ENCODE measurements around the gene CNOT6. TPM values are rescaled to one million over a fixed set of nuclear protein-coding genes. Genes with fewer than 3 reads are reported as not detected.
"Not testable (repeated sequence)": the region's sequence is repeated elsewhere in the genome, so short reads cannot be mapped to it uniquely, and the experiment has no call there.

The CNOT6 gene
- total RNA-seq, 1 donor from 2014 or later = 38.5 TPM

DNA sequence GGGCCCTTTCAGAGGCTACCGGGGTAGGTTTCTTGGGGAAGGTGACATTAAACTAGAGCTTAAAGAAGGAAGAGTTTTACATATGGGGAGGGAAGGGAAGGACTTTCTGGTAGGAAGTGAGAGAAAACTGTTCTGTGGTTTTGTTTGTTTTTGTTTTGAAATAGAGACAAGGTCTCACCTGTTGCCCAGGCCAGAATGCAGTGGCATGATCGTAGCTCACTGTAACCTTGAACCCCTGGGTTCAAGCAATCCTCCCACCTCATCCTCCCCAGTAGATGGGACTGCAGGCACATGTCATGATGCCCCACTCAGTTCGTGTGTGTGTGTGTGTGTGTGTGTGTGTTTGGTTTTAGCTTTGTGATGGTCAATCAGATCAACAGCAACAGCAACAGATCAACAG lies 37.4 kb upstream of the CNOT6 start:
- Mint-ChIP-seq H3K27me3 (ENCODE audit: insufficient read depth, low read depth) (peaks cover 4% of the 10 kb centered on the region), H3K4me1 (no peaks in the 10 kb centered on the region), H3K9me3 (peaks cover 21% of the 10 kb centered on the region), H3K4me3 (no peak overlapping the region), H3K27ac (no peak overlapping the region), H3K36me3 (no peaks in the 10 kb centered on the region)
- TF ChIP-seq, protein P1, sequence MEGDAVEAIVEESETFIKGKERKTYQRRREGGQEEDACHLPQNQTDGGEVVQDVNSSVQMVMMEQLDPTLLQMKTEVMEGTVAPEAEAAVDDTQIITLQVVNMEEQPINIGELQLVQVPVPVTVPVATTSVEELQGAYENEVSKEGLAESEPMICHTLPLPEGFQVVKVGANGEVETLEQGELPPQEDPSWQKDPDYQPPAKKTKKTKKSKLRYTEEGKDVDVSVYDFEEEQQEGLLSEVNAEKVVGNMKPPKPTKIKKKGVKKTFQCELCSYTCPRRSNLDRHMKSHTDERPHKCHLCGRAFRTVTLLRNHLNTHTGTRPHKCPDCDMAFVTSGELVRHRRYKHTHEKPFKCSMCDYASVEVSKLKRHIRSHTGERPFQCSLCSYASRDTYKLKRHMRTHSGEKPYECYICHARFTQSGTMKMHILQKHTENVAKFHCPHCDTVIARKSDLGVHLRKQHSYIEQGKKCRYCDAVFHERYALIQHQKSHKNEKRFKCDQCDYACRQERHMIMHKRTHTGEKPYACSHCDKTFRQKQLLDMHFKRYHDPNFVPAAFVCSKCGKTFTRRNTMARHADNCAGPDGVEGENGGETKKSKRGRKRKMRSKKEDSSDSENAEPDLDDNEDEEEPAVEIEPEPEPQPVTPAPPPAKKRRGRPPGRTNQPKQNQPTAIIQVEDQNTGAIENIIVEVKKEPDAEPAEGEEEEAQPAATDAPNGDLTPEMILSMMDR (IDR thresholded peaks at IDR 0.05) = no peak
- no peaks in the 10 kb centered on the region for H3K4me1 ChIP-seq
- H3K27ac ChIP-seq = no peak overlapping the region
- H3K79me2 ChIP-seq (ENCODE audit: low read depth) = no peaks in the 10 kb centered on the region
- no peaks in the 10 kb centered on the region for H4K20me1 ChIP-seq (ENCODE audit: low read depth)
- H3K4me3 ChIP-seq = no peak overlapping the region
- H3K27me3 ChIP-seq = no peaks in the 10 kb centered on the region
- H3K9ac ChIP-seq = no peak overlapping the region
- DNase-seq (ENCODE audit: low spot score) = no peak
- H3K4me2 ChIP-seq = no peak overlapping the region
- no peaks in the 10 kb centered on the region for H3K9me3 ChIP-seq (ENCODE audit: low read depth)
- H2AFZ ChIP-seq (replicated peaks) = no peak overlapping the region
- H3F3A ChIP-seq (ENCODE audit: low read depth) = no peaks in the 10 kb centered on the region
- H3K36me3 ChIP-seq = no peaks in the 10 kb centered on the region

DNA sequence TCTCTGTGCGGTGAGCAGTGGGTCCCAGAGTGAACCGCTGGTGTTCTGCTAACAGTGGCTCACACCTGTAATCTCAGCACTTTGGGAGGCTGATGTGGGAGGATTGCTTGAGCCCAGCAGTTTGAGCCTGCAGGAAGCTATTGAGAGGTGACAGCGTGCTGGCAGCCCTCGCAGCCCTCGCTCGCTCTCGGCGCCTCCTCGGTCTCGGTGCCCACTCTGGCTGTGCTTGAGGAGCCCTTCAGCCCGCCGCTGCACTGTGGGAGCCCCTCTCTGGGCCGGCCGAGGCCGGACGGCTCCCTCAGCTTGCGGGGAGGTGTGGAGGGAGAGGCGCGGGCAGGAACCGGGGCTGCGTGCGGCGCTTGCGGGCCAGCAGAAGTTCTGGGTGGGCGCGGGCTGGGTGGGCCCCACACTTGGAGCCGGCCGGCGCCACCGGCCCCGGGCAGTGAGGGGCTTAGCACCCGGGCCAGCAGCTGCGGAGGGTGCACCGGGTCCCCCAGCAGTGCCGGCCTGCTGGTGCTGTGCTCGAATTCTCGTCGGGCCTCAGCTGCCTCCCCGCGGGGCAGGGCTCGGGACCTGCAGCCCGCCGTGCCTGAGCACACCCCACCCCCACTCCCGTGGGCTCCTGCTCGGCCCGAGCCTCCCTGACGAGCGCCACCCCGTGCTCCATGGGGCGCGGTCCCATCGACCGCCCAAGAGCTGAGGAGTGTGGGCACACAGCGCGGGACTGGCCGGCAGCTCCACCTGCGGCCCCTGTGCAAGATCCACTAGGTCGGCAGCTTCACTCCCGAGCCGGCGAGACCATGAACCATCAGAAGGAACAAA lies 35.1 kb upstream of the CNOT6 start:
- H3K4me3 Mint-ChIP-seq; H3K27ac ChIP-seq; H3K79me2 ChIP-seq (ENCODE audit: low read depth); H3F3A ChIP-seq (ENCODE audit: low read depth); H3K9ac ChIP-seq; H2AFZ ChIP-seq (replicated peaks); H3K4me2 ChIP-seq; H3K9me3 ChIP-seq (ENCODE audit: low read depth); H3K27me3 ChIP-seq; H3K4me1 Mint-ChIP-seq; H3K36me3 Mint-ChIP-seq; H4K20me1 ChIP-seq (ENCODE audit: low read depth); H3K27me3 Mint-ChIP-seq (ENCODE audit: insufficient read depth, low read depth); H3K4me1 ChIP-seq; H3K36me3 ChIP-seq; DNase-seq (ENCODE audit: low spot score); H3K4me3 ChIP-seq; H3K27ac Mint-ChIP-seq: not testable (repeated sequence)
- peaks cover 23% of the 10 kb centered on the region for H3K9me3 Mint-ChIP-seq

DNA sequence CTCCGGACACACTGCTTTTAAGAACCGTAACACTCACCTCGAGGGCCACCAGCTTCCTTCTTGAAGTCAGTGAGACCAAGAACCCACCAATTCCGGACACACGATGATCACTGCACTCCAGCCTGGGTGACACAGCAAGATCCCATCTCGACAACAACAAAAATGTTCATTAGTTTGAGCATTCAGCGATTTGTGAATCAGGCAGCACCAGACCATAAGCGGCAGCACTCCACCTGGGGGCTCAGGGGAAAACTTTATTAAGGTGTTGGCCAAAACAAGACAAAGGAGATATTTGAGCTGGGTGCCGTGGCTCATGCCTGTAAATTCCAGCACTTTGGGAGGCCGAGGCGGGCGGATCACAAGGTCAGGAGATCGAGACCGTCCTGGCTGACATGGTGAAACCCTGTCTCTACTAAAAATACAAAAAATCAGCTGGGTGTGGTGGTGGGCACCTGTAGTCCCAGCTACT lies 34.5 kb upstream of the CNOT6 start:
- H3K4me2 ChIP-seq; H3K27me3 ChIP-seq; H3K27ac ChIP-seq; H3K4me3 ChIP-seq; DNase-seq (ENCODE audit: low spot score); H3K9ac ChIP-seq; H3F3A ChIP-seq (ENCODE audit: low read depth); H3K4me1 ChIP-seq; H3K4me1 Mint-ChIP-seq; H3K27me3 Mint-ChIP-seq (ENCODE audit: insufficient read depth, low read depth); H3K4me3 Mint-ChIP-seq; H3K36me3 Mint-ChIP-seq; H2AFZ ChIP-seq (replicated peaks); H4K20me1 ChIP-seq (ENCODE audit: low read depth); H3K9me3 ChIP-seq (ENCODE audit: low read depth); H3K36me3 ChIP-seq; H3K79me2 ChIP-seq (ENCODE audit: low read depth): not testable (repeated sequence)
- Mint-ChIP-seq H3K27ac (peak overlapping the region; percentile 53), H3K9me3 (peaks cover 23% of the 10 kb centered on the region)

DNA sequence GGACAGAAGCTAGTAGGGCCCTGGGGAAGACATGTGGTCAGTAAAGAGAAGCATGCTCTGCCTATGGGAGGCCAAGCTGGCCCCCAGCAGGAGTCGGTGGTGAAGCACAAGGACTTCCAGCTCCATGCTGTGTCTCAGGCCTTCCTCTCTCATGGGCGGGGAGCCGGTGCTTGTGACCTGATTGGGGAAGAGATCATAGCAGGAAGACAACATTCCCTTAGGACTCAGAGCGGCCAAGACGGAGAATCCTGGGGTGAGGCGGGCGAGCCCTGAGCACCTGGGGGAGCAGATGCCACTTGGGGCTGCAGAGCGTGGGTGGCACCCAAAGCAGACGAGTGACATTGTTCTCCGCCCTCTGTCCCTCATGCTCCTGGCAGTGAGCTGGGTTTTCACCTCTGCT lies 33.3 kb upstream of the CNOT6 start:
- Histone ChIP-seq H3K79me2 (ENCODE audit: low read depth) (no peaks in the 10 kb centered on the region), H3K4me2 (no peak overlapping the region), H3F3A (ENCODE audit: low read depth) (no peaks in the 10 kb centered on the region), H3K36me3 (no peaks in the 10 kb centered on the region), H4K20me1 (ENCODE audit: low read depth) (no peaks in the 10 kb centered on the region), H3K4me1 (no peaks in the 10 kb centered on the region), H3K9me3 (ENCODE audit: low read depth) (no peaks in the 10 kb centered on the region), H3K4me3 (no peak overlapping the region), H2AFZ (replicated peaks) (no peak overlapping the region), H3K27ac (no peak overlapping the region), H3K27me3 (no peaks in the 10 kb centered on the region), H3K9ac (no peak overlapping the region)
- Mint-ChIP-seq H3K27me3 (ENCODE audit: insufficient read depth, low read depth) (peaks cover 8% of the 10 kb centered on the region), H3K9me3 (peaks cover 23% of the 10 kb centered on the region), H3K27ac (peak overlapping the region; percentile 88), H3K36me3 (no peaks in the 10 kb centered on the region), H3K4me1 (no peaks in the 10 kb centered on the region), H3K4me3 (no peak overlapping the region)
- DNase-seq (ENCODE audit: low spot score) = no peak
- TF ChIP-seq, protein P1 (IDR thresholded peaks at IDR 0.05) = no peak
- TF ChIP-seq EZH2phosphoT487 (IDR thresholded peaks at IDR 0.05) (no peak), EZH2 (IDR thresholded peaks at IDR 0.05) (no peak)
